HG03159 (cell line): ENCODE data around the gene ABLIM2.

Experiments
- ATAC-seq: cut with Tn5 transposase; IDR thresholded peaks from one replicate; pipeline ENCODE4 v1.9.1; 2021; ENCODE audit warnings: mild to moderate bottlenecking, moderate library complexity; ENCODE audit not compliant: unreplicated experiment

ABLIM2 gene

DNA sequence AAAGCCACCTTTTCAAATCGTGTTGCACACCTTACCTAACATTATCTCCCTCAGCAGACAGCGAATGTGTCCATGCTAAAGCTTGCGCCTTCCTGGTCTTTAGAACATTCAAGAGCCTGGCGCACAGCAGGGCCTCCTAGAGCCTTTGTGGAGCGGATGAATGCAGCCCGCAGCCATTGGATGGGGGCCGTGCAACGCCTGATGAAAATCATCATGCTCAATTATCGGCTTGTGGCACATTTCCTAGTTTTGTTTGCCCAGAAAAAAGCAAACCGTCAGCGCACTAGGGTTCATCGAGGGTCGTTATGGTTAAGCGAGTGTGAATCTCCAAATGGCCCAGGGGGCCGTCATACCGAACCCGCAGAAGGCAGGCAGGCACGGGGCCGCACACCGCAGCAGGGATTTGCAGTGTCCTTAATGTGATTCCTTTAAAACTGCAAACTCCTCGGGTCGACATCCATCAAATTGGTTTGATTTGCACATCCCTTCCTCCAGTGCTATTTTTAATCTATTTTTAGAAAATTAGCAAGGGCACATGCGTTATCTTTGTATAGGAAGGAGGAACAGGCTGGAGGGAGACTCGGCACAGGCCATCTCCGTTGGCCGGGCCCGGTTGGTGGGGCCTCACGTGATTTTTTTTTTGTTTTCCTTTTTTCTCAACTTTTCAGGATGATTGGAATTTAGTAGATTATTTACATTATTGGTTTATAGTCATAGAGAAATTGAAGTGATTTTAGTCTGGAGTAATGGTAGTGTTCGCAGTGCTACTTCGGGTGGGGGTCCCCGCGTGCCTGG is 53.1 kb downstream of the ABLIM2 start:
- no peak for ATAC-seq

DNA sequence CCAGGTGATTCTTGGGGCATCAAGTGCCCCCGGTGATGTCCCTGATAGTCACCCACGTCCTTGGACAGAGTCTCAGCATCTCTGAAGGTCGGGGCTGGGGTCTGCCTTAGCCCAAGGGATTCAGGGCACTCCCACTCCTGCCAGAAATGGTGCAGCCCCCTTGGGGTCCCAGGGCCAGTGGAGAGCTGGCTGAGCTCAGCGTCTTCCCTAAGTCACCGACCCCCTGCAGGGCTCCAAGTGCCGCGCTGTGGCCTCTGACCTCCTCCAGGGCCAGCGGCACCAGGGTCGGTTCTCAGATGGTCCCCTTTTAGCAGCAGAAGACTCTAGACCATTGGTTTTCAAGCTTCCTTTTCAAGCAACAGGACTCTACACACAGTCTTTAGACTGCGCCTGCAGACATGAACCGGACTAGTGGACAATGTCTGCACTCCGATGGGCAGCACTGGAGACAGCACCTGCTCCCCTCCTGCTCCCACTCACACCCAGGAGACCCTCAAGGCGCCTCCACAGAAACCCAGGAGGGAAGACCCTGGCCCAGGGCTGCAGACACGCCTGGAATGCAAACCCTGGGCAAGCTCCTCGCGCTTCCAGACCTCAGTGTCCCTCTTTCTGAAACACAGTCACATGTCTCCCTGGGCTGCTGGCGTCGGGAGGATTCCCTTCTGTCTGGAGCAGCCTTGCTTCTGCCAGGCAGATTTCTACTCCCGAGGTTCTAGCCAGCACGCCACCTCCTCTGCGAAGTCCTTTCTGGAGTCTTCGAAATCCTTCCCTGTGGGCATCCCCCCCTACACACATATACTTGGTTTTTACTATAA is 53.9 kb downstream of the ABLIM2 start:
- ATAC-seq = no peak

DNA sequence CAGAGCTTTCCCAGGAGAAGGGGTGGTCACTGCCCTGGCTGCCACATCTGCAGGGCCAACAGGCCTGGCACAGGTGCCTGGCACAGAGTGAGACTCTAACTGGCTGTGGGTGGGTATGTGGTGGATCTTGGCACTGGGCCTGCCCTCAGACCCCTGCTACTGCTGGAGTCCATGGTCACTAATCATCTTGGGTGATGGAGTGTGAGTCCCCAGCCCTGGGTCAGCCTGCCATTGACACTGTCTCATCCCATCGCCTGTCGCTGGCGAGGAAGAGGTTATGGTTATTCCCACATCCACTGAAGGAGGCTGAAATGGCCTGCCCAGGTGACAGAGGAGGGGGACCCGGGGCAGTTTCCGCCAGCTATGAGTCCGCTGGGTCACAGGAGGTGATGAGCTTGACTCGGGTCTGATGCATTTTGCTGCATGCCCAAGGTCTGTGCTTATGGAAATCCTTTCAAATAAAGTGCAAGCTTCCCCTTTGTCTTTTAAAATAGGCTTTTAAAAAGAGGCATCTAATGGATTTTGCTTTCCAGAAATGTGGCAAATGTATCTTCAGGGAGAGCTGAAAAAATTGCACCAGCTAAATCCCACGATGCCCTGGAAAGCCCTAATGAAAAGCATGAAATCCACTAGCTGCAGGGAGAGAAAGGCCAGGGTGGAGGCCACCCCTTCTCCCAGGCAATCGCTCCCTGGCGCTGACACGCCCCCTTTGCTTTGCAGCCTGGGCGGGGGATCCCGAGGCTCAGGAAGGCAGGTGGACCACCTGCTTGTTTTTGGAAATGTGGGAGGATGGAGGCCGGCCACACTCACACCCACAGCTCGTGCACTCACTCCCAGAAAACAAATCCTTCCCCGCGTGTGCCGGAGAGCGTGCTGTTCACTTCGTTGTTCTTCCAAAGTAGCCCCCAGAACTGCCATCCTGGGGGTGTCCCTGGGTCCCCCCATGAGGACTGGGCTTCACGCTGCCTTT is 54.9 kb downstream of the ABLIM2 start:
- ATAC-seq = no peak

DNA sequence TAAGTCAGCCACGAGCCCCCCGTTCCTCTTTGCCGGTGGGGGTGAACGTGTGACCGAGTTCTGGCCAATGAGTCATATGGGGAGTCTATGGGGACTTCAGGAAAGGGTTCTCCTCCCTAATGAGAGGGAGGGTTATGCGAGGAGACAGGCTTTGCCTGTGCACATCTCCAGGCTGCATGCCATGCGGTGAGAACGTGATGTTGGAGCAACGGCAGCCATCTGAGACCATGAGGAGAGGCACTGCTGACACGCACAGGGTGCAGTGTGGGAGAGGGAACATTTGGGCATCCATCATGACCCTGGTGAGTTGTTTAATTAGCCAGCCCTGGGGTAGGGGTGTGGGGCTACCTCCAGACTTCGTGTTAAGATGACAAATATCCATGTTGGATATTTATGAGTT is 55.8 kb downstream of the ABLIM2 start:
- ATAC-seq = no peak

DNA sequence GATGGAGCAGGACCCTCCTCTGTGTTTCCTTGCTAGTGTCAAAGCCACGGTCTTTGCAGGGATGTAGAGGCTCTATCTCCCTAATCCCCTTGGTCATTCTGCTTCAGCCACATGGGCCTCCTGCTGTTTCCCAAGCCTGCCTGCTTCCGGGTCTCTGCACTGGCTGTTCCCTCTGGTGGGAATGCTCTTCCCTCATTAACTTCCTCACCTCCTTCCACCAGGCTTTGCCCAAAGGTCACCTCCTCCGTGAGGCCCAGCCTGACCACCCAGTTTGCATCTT is 56.6 kb downstream of the ABLIM2 start:
- ATAC-seq = no peak

DNA sequence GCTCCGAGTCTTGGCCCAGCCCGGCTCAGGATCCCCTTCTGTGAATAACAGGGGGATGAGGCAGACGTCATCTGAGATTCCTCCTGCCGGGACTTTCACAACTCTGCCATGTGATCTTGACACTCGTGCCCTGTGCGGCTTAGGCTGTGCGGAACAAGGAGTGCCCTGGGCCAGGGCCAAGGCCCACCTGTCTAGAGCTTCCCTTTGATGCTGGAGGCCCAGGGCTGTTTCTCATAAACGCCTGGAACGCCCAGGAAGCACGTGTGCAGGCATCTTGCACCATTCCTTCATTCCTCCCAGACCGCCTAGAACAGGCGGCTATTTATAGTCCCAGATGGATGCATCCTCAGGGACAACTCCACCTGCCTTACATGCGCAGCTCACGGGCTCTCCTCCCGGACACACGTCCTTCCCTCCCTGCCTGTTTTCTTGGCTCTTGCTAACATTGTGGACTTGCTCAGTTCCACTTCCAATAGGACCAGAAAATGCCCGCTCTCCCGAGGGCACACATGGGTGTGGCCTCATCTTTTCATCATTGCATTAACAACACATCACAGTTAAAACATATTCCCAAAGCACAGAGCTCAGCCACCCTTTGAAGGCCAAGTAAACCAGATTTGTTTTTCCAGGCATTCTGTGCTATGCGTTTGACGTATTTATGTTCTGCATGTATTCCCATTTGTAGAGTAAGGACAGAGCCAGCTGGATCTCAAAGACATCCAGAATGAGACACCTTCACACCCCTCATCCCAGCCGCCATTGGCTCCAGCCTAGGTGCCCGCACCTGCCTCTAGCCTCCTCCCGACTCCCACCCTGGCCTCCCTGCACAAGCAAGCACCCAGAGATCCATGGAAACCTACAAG is 57.2 kb downstream of the ABLIM2 start:
- no peak for ATAC-seq

DNA sequence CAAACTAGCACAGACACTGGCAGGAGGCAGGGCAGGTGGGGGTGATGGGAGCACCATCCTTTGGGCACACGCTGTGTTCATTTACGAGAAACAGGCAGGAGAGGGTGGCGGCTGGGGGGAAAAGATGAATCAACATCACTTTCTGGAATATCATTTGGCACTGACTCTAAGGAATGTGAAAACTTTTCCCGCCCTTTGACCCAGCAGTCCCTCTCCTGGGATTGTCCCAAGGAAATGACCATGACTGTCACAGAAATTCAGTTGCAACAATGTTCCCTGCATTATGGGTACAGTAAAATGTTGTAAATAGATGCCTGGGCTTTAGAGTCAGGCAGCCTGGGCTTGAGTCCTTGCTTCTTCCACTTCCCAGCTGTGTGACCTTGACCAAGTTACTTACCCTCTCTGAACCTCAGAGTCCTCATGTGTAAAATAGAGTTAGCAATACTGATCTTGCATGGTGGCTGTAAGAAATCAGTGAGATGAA is 58.6 kb downstream of the ABLIM2 start:
- ATAC-seq = no peak

DNA sequence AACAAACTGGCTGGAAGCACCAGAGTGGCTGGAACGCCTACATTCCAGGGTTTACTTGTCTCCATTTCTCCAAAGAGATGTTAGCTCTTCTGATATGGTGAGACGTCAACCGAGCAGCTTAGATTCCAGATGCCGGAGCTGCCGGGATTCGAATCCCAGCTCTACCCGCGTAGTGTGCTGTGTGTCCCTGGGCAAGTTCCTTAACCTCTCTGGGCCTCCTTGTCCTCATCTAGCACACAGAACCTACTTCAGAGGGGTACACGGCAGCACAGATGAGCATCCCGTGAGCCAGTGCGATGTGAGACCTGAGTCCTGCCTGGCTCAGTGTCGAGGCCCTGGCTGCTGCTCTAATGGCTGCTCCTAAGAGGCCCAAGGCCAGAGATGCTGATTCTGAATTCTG is 60.1 kb downstream of the ABLIM2 start:
- no peak for ATAC-seq

DNA sequence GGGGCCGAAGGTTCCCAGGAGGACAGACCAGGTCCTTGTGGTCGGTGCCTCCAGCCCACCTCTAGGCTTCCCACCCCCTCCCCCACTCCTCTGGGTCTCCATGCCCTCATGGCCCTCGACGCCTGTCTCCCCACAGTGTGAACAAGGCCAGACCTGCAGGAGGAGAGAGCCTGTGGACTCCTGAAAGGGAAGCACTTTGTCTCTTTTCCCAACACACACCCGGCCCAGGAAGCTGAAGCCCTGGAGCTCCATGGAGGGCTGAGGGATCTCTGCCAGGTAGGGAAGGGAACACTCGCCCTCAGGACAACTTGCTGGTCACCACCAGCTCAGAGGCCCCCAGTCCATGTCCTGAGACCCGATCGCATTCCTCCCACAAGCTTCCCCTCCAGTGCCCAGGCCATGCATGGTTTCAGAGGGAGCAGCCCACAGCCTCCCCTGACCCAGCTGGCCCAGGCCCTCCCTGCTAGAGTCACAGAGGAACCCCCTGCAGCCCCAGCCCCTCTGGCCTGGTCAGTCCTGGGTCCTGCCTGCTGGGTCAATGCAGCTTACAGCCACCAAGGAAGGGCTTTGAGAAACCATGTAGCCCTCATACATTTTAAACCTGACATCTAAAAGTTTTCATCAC is 60.8 kb downstream of the ABLIM2 start:
- ATAC-seq = no peak

DNA sequence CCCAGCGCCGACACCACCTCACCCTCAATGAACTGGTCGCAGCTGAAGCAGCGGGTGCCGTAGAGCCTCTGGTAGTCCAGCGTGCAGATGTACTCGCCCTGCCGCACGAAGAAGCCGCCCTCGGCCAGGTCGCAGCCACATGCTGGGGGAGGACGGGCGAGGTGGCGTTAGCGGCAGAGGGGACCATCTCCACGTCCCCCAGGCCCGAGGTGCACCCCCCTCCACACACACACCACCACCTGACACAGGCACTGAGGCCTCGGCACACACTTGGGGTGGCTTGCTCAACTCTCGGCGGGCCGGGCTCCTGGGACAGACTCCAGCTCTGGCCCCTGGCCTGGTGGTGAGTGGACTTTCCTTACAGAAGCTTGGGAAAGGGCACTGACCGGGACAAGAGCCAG is 61.5 kb downstream of the ABLIM2 start:
- no peak for ATAC-seq

DNA sequence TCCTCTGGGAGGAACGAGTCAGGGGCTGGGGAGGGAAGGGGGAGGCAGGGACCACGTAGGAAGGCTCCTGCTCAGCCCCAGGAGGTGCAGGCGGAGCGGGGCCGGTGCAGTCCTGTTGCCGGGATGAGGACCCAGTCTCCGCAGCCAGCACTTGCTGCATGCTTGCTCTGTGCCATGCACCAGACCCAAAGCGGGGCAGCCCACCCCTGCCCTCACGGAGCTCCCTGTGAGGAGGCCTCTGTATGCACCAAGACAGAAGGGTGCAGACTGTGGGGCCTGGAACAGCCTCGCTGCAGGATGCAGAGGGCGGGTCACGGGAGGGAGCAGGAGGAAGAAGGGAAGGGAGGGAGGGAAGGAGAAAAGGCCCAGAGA is 61.9 kb downstream of the ABLIM2 start:
- ATAC-seq = no peak

DNA sequence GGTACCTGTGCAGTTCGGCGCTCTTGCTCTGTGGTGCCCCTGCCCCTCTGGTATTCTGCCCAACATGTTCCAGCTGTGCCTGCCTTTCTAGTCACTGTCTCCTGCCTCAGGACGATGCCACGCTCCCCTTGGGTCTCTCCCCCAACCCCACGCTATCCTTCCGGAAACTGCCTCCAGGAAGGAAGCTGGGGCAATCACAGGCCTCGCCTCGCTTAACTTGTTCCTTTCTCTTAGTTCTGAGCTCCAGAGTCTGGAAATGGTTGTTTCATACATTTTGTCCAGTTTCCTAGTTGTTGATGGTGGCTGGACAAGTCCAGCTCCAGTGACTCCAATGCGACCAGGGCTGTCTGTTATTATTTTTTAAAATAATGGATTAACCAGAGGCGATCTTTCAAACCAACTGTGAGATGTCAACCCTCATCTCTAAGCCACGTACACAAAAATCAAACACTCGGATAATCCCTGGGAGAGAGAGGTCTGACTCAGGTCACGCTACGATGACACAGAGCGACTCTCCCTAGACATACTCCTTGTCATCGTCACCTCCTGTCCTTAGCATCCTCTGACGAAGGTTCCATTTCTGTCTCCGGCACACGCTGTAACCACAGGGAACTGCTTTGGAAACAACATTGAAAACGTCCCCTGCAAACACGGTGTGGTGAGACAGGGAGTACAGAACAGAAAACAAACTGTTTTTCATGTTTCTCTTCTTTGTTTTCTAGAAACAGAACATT is 62.5 kb downstream of the ABLIM2 start:
- ATAC-seq = no peak

DNA sequence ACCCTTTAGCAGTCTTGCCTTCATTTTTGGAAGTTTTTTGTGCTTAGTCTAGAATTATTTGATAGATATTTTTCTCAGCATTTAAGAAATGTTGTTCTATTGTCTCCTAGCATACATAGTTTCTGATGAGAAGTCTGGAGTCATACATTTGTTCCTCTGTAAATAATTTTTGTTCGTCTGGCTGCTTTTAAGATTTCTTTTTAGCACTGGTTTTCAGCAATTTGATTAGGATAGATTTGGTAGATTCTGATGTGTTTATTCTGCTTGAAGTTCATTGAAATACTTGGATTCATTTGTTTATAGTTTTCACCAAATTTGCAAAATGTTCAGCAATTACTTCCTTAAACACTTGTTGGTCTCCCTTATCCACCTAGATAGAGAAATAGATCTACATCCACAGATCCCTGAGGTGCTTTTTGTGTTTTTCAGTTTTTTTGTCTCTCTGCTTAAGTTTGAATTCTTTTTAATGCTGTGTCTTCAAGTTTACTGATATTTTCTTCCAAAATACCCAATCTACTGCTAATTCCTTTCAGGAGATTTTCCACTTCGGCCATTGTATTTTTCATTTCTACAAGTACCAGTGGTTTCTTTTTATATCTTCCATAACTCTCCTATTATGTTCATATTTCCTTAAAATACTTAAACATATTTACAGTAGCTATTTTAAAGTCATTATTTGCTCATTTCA is 64.9 kb downstream of the ABLIM2 start:
- no peak for ATAC-seq

DNA sequence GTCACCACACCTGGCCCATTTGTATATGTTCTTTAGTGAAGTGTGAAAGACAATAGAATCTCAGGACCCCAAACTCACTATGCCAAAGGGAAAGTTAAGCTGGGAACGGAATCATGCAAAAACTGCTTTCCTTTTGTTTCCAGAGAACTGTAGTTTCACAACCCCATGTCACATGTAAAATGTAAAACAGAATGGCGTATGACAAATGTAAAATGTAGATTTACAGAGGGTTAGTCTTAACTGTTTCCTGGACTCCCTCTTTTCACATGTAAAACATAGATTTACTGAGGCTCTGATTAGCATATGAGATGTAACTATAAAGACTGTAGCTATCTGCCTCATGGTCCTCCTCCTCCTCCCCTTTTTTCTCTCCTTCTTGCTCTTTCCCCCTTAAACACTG is 66.3 kb downstream of the ABLIM2 start:
- no peak for ATAC-seq

DNA sequence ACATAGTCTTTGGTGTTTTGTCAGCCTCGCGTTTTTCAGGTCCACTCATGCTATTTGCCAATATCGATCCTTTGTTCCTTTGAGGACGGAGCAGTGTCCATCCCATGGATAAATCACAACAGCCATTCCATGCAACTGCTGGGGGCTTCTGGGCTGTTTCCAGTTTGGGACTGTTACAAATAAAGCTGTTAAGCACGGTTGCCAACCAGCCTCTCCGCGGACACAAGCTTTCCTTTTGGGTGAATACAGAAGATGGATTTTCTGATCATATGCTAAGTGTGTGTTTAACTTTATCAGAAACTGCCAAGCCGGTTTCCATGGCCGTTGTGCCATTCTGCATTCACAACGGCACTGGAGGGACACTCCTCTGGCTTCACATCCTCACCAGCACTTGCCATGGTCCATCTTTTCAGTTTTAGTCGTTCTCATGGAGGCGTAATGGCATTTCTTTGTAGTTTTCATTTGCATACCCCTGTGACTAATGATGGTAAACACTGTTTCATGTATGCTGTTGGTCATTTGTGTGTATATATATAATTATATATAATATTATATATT is 67.8 kb downstream of the ABLIM2 start:
- ATAC-seq = no peak

DNA sequence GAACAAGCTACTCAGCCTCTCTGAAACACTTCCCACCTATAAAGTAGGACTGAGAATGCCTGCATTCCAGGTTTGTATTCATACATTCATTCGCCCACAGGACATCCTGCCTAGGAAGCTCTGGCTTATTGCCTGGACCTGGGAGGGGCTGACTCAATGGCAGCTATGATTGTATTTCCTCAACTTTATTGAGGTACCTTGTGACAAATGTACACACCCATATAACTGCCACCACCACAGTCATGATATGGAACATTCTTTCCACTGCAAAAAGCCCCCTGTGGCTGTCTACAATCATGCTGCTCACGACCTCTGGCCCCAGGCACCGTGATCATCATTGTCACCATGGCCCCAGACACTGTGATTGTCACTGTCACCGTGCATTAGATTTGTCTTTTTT is 68.3 kb downstream of the ABLIM2 start:
- ATAC-seq = no peak

DNA sequence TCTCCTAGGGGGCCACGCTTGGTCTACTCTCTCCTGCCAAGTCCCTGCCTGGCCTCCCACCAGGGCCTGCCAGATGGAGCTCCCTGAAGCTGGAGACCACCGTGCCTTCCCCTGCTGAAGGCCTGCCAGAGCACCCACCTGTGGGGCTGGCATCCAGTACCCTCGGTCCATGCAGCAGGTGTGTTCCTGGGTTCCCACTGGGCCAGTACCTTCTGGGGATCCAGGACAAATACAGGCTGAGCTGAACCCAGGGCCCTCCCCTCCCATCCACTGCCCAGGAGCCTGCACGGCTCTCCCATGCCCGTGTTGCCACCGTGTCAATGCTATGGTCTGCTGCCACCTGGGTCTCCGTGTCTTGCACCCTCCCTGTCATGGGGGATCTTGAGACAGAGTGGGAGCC is 68.8 kb downstream of the ABLIM2 start:
- no peak for ATAC-seq

DNA sequence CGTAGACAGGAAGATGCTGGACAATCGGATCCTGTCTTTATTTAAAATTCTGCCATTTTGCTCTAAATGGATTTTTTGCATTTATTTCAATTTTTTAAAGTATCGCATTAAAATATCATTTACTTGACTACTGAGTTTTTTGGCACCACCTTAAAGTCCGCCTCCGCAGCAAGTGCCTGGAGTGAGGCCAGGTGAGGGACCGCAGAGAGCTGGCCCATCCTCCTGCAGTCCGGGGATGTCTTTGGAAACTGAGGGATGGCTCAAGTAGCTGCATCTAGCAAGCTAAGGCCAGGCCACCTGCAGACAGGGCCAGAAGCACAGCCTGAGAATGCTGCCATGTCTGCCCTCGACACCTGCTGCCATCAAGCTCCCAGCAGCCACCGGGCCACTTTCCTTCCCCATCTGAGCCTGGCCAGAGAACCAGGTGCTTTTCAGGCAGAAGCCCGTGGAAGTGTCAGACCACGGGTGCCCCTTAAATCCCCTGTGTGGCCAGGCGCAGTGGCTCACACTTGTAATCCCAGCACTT is 69.6 kb downstream of the ABLIM2 start:
- no peak for ATAC-seq
